ENCODE data around the gene TBL1XR1. TPM values are rescaled to one million over a fixed set of nuclear protein-coding genes. Genes with fewer than 3 reads are reported as not detected.

The TBL1XR1 gene
- total RNA-seq, 1 experiment from 2014 or later, result 180 TPM

- H3K4me1 ChIP-seq (ENCODE audit: control insufficient read depth in 1 of 2, insufficient read depth in 2 of 2, low read length in 2 of 2), result no peaks in the 10 kb centered on the region
- no TSS peak for BruUV-seq (replicated peaks)
- TF ChIP-seq EZH2 (IDR thresholded peaks at IDR 0.05) (no peak), YY1 (IDR thresholded peaks at IDR 0.05; ENCODE audit: extremely low read depth, insufficient replicate concordance, low read depth, low read length) (no peak), ZNF274 (IDR thresholded peaks at IDR 0.05; ENCODE audit: low read depth, low read length) (no peak)
- ChIA-PET CTCF (no interaction called here), POLR2A (no interaction called here), RAD21 (ENCODE audit: low non-redundant PET in 1 of 2, low total read pairs in 2 of 2, uncharacterized antibody in 2 of 2, unreplicated experiment in 2 of 2) (no interaction called here)
- DNase-seq (ENCODE audit: low read depth, low spot score), result no peak
- H3K9me3 ChIP-seq (ENCODE audit: control insufficient read depth in 1 of 2, insufficient read depth in 1 of 2, low read depth in 1 of 2, low read length in 2 of 2), result no peaks in the 10 kb centered on the region
- no peaks in the 10 kb centered on the region for H3K9me2 ChIP-seq (ENCODE audit: insufficient read depth)
- no peak overlapping the region for H3K4me3 ChIP-seq (replicated peaks in 1 of 2; ENCODE audit: low read depth in 1 of 2, low read length in 2 of 2)
- no peak overlapping the region for H3K9ac ChIP-seq (ENCODE audit: low read length)
- H3K27ac ChIP-seq (ENCODE audit: low read depth, low read length), result no peak overlapping the region
- H3K4me2 ChIP-seq (ENCODE audit: low read length), result no peak overlapping the region
- no peak for ATAC-seq
- no peaks in the 10 kb centered on the region for H3K36me3 ChIP-seq (ENCODE audit: control insufficient read depth in 1 of 2, insufficient read depth in 2 of 2, low read length in 2 of 2)
- no peak overlapping the region for H2AFZ ChIP-seq (ENCODE audit: low read depth, low read length, poor library complexity, severe bottlenecking)
- no peaks in the 10 kb centered on the region for H3K79me2 ChIP-seq (ENCODE audit: insufficient read depth, low read length)
- intact Hi-C loops (cut with micrococcal nuclease), result no loop called here
- no peaks in the 10 kb centered on the region for H4K20me1 ChIP-seq (ENCODE audit: insufficient read depth)
- no peaks in the 10 kb centered on the region for H3K27me3 ChIP-seq (ENCODE audit: insufficient read depth, low read length)
Observed at GRCh38 chr3:176994891-176995781, 202.1 kb downstream of the TBL1XR1 start.

- DNase-seq (ENCODE audit: low read depth, low spot score) (no peak), ATAC-seq (no peak)
- Histone ChIP-seq H3K27me3 (ENCODE audit: insufficient read depth, low read length) (no peaks in the 10 kb centered on the region), H4K20me1 (ENCODE audit: insufficient read depth) (no peaks in the 10 kb centered on the region), H3K36me3 (ENCODE audit: control insufficient read depth in 1 of 2, insufficient read depth in 2 of 2, low read length in 2 of 2) (no peaks in the 10 kb centered on the region), H2AFZ (ENCODE audit: low read depth, low read length, poor library complexity, severe bottlenecking) (no peak overlapping the region), H3K9ac (ENCODE audit: low read length) (no peak overlapping the region), H3K27ac (ENCODE audit: low read depth, low read length) (no peak overlapping the region), H3K4me3 (replicated peaks in 1 of 2; ENCODE audit: low read depth in 1 of 2, low read length in 2 of 2) (no peak overlapping the region), H3K79me2 (ENCODE audit: insufficient read depth, low read length) (no peaks in the 10 kb centered on the region), H3K9me2 (ENCODE audit: insufficient read depth) (no peaks in the 10 kb centered on the region), H3K4me1 (ENCODE audit: control insufficient read depth in 1 of 2, insufficient read depth in 2 of 2, low read length in 2 of 2) (no peaks in the 10 kb centered on the region), H3K4me2 (ENCODE audit: low read length) (no peak overlapping the region), H3K9me3 (ENCODE audit: control insufficient read depth in 1 of 2, insufficient read depth in 1 of 2, low read depth in 1 of 2, low read length in 2 of 2) (no peaks in the 10 kb centered on the region)
- BruUV-seq (replicated peaks), result no TSS peak
- RAD21 ChIA-PET (ENCODE audit: low non-redundant PET in 1 of 2, low total read pairs in 2 of 2, uncharacterized antibody in 2 of 2, unreplicated experiment in 2 of 2), result no interaction called here
- CTCF ChIA-PET, result no interaction called here
- POLR2A ChIA-PET, result no interaction called here
- intact Hi-C loops (cut with micrococcal nuclease), result no loop called here
- no peak for TF ChIP-seq ATF3 (IDR thresholded peaks at IDR 0.05)
- TF ChIP-seq YY1 (IDR thresholded peaks at IDR 0.05; ENCODE audit: extremely low read depth, insufficient replicate concordance, low read depth, low read length), result no peak
- no peak for TF ChIP-seq CTCF (IDR thresholded peaks at IDR 0.05 in 2 of 3, conservative IDR thresholded peaks at IDR 0.05 in 1 of 3; ENCODE audit: borderline replicate concordance in 1 of 3, insufficient read depth in 1 of 3, low read depth in 2 of 3, low read length in 2 of 3)
- no peak for TF ChIP-seq SP1 (IDR thresholded peaks at IDR 0.05; ENCODE audit: low read depth)
- TF ChIP-seq SIN3A (IDR thresholded peaks at IDR 0.05; ENCODE audit: low read depth), result no peak
- TF ChIP-seq SRF (IDR thresholded peaks at IDR 0.05; ENCODE audit: low read depth), result no peak
- no peak for TF ChIP-seq JUND (IDR thresholded peaks at IDR 0.05)
- TF ChIP-seq ZFX (IDR thresholded peaks at IDR 0.05), result no peak
Observed at GRCh38 chr3:176994393-176994792, 202.9 kb downstream of the TBL1XR1 start.

All from HCT116 (cell line).